Measurements from ENCODE around the gene CFTR.

- no peak for TF ChIP-seq ZNF394 (tag by site-specific recombination; IDR thresholded peaks at IDR 0.05; ENCODE audit: borderline replicate concordance)
- no peak for TF ChIP-seq CTCF (tag by site-specific recombination; IDR thresholded peaks at IDR 0.05)
- TF ChIP-seq, protein P1, sequence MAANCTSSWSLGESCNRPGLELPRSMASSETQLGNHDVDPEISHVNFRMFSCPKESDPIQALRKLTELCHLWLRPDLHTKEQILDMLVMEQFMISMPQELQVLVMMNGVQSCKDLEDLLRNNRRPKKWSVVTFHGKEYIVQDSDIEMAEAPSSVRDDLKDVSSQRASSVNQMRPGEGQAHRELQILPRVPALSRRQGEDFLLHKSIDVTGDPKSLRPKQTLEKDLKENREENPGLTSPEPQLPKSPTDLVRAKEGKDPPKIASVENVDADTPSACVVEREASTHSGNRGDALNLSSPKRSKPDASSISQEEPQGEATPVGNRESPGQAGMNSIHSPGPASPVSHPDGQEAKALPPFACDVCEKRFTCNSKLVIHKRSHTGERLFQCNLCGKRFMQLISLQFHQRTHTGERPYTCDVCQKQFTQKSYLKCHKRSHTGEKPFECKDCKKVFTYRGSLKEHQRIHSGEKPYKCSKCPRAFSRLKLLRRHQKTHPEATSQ (tag by site-specific recombination; IDR thresholded peaks at IDR 0.05): no peak
- TF ChIP-seq, protein P2, sequence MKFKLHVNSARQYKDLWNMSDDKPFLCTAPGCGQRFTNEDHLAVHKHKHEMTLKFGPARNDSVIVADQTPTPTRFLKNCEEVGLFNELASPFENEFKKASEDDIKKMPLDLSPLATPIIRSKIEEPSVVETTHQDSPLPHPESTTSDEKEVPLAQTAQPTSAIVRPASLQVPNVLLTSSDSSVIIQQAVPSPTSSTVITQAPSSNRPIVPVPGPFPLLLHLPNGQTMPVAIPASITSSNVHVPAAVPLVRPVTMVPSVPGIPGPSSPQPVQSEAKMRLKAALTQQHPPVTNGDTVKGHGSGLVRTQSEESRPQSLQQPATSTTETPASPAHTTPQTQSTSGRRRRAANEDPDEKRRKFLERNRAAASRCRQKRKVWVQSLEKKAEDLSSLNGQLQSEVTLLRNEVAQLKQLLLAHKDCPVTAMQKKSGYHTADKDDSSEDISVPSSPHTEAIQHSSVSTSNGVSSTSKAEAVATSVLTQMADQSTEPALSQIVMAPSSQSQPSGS (tag by site-specific recombination; IDR thresholded peaks at IDR 0.05; ENCODE audit: low read depth): no peak
- TF ChIP-seq TCF7L2 (IDR thresholded peaks at IDR 0.05; ENCODE audit: borderline replicate concordance, low read depth, low read length): no peak
- TF ChIP-seq, protein P3, sequence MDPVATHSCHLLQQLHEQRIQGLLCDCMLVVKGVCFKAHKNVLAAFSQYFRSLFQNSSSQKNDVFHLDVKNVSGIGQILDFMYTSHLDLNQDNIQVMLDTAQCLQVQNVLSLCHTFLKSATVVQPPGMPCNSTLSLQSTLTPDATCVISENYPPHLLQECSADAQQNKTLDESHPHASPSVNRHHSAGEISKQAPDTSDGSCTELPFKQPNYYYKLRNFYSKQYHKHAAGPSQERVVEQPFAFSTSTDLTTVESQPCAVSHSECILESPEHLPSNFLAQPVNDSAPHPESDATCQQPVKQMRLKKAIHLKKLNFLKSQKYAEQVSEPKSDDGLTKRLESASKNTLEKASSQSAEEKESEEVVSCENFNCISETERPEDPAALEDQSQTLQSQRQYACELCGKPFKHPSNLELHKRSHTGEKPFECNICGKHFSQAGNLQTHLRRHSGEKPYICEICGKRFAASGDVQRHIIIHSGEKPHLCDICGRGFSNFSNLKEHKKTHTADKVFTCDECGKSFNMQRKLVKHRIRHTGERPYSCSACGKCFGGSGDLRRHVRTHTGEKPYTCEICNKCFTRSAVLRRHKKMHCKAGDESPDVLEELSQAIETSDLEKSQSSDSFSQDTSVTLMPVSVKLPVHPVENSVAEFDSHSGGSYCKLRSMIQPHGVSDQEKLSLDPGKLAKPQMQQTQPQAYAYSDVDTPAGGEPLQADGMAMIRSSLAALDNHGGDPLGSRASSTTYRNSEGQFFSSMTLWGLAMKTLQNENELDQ (tag by site-specific recombination; IDR thresholded peaks at IDR 0.05; ENCODE audit: low read depth): no peak
- no peak for TF ChIP-seq PBX3 (CRISPR knock-in tag; IDR thresholded peaks at IDR 0.05)
- no peak for TF ChIP-seq ZNF558 (tag by site-specific recombination; IDR thresholded peaks at IDR 0.05)
- TF ChIP-seq ZNF292 (tag by site-specific recombination; IDR thresholded peaks at IDR 0.05; ENCODE audit: borderline replicate concordance, low read depth): no peak
- no peak for TF ChIP-seq ZBTB7A (tag by site-specific recombination; IDR thresholded peaks at IDR 0.05; ENCODE audit: low read depth)
These were observed 160.1 kb downstream of the CFTR start for GRCh38 chr7:117639966-117640365.
